ENCODE measurements around the gene C5orf63.

- TF ChIP-seq CTCF (IDR thresholded peaks at IDR 0.05; ENCODE audit: low read length) (no peak), EZH2 (IDR thresholded peaks at IDR 0.05; ENCODE audit: borderline replicate concordance, low read length) (no peak)
These were observed 61.2 kb downstream of the C5orf63 start for GRCh38 chr5:127011961-127012644.

Measured in OCI-LY1 (cell line).